Measurements from ENCODE around the gene PREP.

DNA sequence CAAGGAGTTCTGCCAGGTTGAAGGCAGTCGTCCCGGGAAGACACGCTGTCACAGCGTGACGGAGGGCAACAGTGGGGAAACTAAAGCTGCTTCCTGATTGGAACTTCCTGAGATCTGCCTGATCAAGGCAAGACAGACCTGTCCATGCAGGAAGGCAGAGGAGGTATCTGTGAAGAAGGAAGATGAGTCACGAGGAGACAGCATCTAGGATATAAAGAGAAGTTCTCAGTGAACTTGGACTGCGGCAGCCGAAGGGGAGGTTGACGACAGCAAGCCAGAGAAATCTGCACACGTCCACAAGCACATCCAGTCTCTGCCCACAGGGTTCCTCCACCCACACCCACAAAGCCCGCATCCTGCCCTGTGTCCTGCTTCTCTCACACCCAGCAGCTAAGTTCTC is 38.6 kb downstream of the PREP start:
- TF ChIP-seq CTCF (IDR thresholded peaks at IDR 0.05; ENCODE audit: control extremely low read depth in 1 of 3, insufficient read depth in 1 of 3, low read depth in 1 of 3, low read length in 3 of 3) (no peak), EZH2 (IDR thresholded peaks at IDR 0.05; ENCODE audit: low read depth, low read length, severe bottlenecking) (no peak), POLR2AphosphoS5 (IDR thresholded peaks at IDR 0.05; ENCODE audit: low read depth, low read length) (no peak)

Data from H1 (cell line).